ENCODE results near the gene TLE6. TPM values are rescaled to one million over a fixed set of nuclear protein-coding genes. Genes with fewer than 3 reads are reported as not detected.

The TLE6 gene
- total RNA-seq, 1 donor from 2014 or later = 0.55 TPM

DNA sequence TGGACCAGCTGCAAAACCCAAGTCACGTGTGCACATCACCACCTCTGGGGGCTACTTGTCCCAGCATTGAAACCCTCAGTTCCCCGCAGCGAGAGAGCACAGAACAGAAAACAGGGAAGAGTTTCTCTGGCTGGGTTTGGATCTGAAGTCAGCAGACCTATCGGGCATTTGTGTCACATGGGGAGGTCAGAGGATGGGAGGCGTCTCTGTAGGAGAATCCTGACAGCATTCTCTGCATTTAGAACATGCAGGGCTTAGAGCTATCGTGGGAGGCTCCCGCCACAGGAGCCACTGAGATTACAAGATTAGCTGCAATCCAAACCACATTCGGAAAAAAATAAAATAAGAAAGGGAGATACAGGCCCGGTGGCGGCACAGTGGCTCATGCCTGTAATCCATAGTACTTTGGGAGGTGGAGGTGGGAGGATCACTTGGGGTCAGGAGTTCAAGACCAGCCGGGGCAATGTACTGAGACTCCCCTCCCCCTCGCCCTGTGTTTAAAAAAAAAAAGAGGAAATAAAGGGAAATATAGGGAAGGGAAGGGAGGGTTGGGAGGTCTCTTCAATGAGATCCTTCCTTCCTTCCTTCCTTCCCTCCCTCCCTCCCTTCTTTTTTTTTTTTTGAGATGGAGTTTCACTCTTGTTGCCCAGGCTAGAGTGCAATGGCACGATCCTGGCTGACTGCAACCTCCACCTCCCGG, 2.9 kb upstream of the TLE6 start:
- TF ChIP-seq, protein P1, sequence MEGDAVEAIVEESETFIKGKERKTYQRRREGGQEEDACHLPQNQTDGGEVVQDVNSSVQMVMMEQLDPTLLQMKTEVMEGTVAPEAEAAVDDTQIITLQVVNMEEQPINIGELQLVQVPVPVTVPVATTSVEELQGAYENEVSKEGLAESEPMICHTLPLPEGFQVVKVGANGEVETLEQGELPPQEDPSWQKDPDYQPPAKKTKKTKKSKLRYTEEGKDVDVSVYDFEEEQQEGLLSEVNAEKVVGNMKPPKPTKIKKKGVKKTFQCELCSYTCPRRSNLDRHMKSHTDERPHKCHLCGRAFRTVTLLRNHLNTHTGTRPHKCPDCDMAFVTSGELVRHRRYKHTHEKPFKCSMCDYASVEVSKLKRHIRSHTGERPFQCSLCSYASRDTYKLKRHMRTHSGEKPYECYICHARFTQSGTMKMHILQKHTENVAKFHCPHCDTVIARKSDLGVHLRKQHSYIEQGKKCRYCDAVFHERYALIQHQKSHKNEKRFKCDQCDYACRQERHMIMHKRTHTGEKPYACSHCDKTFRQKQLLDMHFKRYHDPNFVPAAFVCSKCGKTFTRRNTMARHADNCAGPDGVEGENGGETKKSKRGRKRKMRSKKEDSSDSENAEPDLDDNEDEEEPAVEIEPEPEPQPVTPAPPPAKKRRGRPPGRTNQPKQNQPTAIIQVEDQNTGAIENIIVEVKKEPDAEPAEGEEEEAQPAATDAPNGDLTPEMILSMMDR (IDR thresholded peaks at IDR 0.05) = no peak
- Mint-ChIP-seq H3K27me3 (ENCODE audit: low read depth) (peaks cover 12% of the 10 kb centered on the region), H3K27ac (ENCODE audit: unreplicated experiment) (no peak overlapping the region), H3K4me1 (ENCODE audit: low read depth) (peaks cover 18% of the 10 kb centered on the region), H3K36me3 (ENCODE audit: low read depth) (no peaks in the 10 kb centered on the region), H3K4me3 (ENCODE audit: unreplicated experiment) (no peak overlapping the region), H3K9me3 (ENCODE audit: low read depth) (no peaks in the 10 kb centered on the region)
- DNase-seq (ENCODE audit: low spot score) = no peak

DNA sequence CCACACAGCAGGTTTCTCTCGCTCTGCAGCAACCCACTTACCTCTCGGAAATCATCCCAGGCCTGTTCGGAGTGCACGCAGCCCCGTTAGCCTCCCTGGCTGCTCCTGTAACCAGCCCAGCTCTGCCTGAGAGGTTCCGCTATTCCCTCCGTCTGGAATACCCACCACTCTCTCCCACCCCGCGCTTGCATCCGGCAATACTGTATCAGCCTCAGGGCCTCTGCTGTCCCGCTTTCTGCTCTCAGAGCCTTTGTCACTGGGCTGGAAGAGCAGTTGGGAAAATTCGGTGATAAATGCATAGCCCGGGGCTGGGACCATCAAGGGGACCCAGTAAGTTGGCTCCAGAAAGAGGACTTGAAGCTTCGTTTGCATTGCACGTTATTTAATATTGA, 759 bp upstream of the TLE6 start:
- DNase-seq (ENCODE audit: low spot score) = no peak
- H3K9me3 Mint-ChIP-seq (ENCODE audit: low read depth) = no peaks in the 10 kb centered on the region
- H3K27ac Mint-ChIP-seq (ENCODE audit: unreplicated experiment) = no peak overlapping the region
- H3K36me3 Mint-ChIP-seq (ENCODE audit: low read depth) = no peaks in the 10 kb centered on the region
- H3K27me3 Mint-ChIP-seq (ENCODE audit: low read depth) = peaks cover 12% of the 10 kb centered on the region
- TF ChIP-seq, protein P1 (IDR thresholded peaks at IDR 0.05) = no peak
- H3K4me3 Mint-ChIP-seq (ENCODE audit: unreplicated experiment) = peak overlapping the region; percentile 90
- H3K4me1 Mint-ChIP-seq (ENCODE audit: low read depth) = peaks cover 18% of the 10 kb centered on the region

DNA sequence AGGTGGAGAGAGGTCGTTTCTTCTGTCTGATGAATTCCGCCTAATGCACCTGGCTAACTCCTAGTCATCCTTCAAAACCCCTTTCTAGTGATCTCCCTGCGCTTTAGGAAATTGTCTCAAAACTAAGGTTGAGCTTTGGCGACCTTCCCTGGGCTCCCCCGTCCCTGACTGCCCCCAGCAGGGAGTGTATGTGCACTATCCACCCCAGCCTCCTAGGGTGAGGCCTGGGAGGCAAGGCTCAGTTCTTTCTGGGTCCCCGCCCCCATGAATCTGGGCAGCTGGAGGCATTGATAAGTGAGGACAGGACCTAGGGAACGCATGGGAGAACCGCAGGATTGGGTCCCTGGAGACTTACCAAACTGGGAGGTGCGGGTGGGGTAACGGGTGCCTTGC, 378 bp downstream of the TLE6 start:
- H3K36me3 Mint-ChIP-seq (ENCODE audit: low read depth) = no peaks in the 10 kb centered on the region
- peaks cover 12% of the 10 kb centered on the region for H3K27me3 Mint-ChIP-seq (ENCODE audit: low read depth)
- H3K9me3 Mint-ChIP-seq (ENCODE audit: low read depth) = no peaks in the 10 kb centered on the region
- H3K4me1 Mint-ChIP-seq (ENCODE audit: low read depth) = peaks cover 26% of the 10 kb centered on the region
- TF ChIP-seq, protein P1 (IDR thresholded peaks at IDR 0.05) = no peak
- peak overlapping the region; percentile 41 for H3K27ac Mint-ChIP-seq (ENCODE audit: unreplicated experiment)
- H3K4me3 Mint-ChIP-seq (ENCODE audit: unreplicated experiment) = peak overlapping the region; percentile 90
- DNase-seq (ENCODE audit: low spot score) = no peak

DNA sequence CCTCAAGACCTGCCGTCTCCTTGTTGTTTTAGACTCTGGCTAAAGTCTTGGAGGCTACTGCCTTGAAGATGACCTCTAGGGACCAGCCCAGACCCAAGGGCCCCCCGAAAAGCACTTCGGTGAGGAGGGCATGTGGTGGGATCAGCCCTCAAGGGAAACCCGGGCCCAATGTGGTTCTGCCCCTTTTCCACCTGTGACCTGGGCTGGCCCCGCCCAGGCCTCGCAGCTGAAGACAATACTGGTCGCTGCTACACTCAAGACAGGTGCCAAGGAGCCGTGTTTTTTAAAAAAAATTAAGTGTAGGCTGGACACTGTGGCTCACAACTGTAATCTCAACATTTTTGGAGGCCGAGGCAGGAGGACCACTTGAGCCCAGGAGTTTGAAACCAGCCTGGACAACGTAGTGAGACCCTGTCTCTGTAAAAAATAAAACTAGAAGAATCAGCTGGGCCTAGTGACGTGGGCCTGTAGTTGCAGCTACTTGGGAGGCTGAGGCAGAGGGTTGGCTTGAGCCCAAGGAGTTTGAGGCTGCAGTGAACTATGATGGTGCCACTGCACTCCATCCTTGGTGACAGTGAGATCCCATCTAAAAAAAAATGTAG, 903 bp downstream of the TLE6 start:
- DNase-seq (ENCODE audit: low spot score) = no peak
- TF ChIP-seq, protein P1 (IDR thresholded peaks at IDR 0.05) = no peak
- Mint-ChIP-seq H3K4me1 (ENCODE audit: low read depth) (peaks cover 32% of the 10 kb centered on the region), H3K36me3 (ENCODE audit: low read depth) (no peaks in the 10 kb centered on the region), H3K27me3 (ENCODE audit: low read depth) (peaks cover 12% of the 10 kb centered on the region), H3K4me3 (ENCODE audit: unreplicated experiment) (no peak overlapping the region), H3K27ac (ENCODE audit: unreplicated experiment) (no peak overlapping the region), H3K9me3 (ENCODE audit: low read depth) (no peaks in the 10 kb centered on the region)

DNA sequence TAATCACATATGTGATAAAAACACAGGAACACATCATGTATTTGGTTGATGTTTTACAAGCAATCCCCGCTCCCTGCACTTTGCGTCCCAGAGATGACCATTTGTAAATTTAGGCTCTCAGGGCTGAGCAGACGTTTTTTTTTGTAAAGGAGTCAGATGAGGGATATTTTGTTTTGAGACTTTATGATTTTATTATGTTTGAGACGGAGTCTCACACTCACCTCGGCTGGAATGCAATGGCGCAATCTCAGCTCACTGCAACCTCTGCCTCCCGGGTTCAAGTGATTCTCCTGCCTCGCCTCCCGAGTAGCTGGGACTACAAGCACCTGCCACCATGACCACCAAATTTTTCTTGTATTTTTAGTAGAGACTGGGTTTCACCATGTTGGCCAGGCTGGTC, 1.4 kb downstream of the TLE6 start:
- Mint-ChIP-seq H3K36me3 (ENCODE audit: low read depth) (no peaks in the 10 kb centered on the region), H3K27me3 (ENCODE audit: low read depth) (peaks cover 12% of the 10 kb centered on the region), H3K4me3 (ENCODE audit: unreplicated experiment) (no peak overlapping the region), H3K9me3 (ENCODE audit: low read depth) (no peaks in the 10 kb centered on the region), H3K4me1 (ENCODE audit: low read depth) (peaks cover 37% of the 10 kb centered on the region), H3K27ac (ENCODE audit: unreplicated experiment) (no peak overlapping the region)
- DNase-seq (ENCODE audit: low spot score) = no peak
- TF ChIP-seq, protein P1 (IDR thresholded peaks at IDR 0.05) = no peak

Data from chondrocyte (in vitro differentiated cells).